ENCODE measurements around the gene PIRT.

PIRT gene

DNA sequence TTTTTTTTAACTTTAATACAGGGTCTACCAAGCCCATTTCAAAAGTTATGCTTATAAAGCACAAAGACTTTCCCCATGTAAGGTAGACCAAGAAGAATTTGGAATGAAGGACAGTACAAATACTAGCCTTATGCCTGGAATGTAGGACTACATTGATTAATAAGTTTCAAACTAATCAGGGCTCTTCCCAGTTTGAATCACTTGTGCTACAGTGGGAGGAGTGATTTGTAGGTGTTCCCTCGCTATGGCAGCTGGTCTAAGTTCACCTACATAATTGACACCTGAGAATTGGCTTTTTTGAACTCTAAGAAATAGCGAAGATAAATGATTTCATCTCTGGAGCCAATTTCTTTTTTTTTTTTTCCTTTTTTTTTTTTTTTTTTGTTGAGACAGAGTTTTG lies 52.6 kb downstream of the PIRT start:
- DNase-seq = no peak

DNA sequence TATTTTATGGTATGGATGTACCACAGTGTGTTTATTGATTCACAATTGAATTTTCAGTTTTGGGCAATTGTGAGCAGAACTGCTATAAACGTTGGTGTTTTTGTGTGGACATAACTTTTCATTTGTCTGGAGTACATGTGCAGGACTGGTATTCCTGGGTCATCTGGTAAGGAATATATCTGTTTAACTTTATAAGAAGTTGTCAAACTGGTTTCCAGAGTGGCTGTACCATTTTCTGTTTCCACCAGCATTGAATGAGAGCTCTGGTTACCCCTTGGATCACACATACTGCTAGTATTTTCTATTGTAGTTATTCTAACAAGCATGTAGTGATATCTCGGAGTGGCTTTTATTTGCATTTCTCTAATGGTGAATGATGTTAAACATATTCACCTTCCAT lies 58.3 kb downstream of the PIRT start:
- DNase-seq = no peak

DNA sequence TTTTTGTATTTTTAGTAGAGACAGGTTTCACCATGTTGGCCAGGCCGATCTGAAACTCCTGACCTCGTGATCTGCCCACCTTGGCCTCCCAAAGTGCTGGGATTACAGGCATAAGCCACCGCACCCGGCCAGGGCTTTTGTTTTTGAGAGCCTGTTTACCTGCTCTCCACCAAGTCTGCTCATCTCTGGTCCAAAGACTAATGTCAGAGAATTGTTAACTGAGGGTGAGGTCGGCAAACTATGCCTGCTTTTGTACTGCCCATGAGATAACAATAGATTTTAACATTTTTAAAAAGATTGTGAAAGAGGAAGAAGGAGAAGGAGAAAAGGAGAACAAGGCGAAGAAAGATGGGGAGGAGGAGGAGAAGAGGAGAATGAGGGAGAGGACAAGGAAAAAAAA lies 60.0 kb downstream of the PIRT start:
- no peak for DNase-seq

DNA sequence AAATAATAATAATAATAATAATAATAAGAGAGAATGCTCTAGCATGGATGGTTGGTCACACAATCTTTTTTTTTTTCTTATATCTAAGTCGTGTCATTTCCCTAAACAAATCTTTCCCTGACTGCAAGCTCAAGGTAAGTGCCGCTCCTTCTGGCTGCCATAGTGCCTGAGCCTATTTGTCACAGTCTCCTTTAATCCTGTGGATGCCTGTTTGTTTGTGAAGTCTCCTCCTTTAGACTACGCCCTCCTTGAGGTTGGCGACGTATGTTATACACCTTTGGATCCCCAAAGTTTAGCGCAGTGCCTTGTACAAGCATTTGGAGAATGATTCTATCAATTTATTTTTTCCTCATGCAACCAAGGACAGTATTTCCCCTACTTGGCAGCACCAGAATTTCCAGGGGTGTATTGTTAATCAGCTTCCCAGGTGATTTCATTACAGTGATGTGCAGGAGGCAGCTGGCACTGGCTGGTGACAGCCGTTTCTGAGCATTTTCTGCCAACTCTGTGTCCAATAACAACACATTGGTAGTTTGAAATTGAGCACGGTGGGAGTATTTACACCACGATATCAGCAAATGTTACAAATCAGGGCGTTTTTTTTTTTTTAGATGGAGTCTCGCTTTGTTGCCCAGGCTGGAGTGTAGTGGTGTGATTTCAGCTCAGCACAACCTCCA lies 60.6 kb downstream of the PIRT start:
- no peak for DNase-seq

DNA sequence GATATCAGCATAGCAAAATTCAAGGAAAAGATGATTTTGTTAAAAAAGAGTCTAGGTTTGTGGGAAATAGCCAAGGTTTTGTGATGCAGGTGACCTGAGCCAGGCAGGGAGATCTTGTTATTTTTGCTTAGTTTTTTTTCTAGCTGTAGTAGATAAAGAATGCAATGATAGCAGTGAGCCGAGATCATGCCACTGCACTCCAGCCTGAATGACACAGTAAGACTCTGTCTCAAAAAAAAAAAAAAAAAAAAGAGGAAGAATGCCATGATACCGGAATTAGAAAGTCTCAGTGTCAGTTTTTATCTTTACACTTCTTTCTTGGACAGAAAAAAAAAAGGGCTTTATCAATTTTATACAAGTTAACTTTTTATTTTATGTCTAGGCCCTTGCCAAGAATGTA lies 61.5 kb downstream of the PIRT start:
- DNase-seq = no peak

DNA sequence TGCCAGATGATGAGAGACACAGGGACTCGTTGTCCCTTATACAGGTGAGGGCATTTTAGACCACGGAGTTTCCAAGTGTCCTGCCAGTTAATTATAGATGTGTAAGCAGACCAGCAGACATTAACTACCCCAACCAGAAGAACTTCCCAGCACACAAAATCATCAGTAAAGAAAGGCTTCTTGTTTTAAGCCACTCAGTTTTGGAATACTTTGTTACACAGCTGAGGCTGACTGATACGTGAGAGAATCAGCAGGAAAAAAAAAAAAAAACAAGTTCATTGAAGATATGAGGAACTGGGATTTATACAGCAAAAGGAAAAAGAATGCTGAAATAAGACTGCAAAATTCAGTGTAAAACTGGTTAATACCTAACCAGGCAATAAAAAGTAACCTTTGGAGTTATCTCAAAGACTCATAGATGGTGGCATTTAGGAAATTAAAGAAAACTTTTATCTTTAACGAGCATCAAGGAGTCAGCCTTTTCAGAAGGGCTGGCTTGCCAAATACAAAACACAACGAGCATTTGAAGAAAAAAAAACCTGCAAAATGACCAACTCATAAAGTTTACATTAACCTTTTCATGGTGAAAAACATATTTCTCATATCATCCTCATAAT lies 62.0 kb downstream of the PIRT start:
- no peak for DNase-seq

DNA sequence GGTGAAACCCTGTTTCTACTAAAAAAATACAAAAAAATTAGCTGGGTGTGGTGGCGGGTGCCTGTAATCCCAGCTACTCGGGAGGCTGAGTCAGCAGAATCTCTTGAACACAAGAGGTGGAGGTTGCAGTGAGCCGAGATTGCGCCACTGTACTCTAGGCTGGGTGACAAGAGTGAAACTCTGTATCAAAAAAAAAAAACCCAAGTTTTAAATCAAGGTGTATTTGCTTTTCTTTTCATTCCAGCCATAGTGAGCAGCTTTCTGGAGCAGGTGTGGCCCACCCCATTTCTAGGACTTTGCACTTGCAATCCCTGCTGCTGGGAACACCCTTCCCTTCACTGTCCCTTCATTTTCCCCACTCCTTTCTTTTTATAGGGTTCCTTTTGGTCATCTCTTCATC lies 62.8 kb downstream of the PIRT start:
- no peak for DNase-seq

DNA sequence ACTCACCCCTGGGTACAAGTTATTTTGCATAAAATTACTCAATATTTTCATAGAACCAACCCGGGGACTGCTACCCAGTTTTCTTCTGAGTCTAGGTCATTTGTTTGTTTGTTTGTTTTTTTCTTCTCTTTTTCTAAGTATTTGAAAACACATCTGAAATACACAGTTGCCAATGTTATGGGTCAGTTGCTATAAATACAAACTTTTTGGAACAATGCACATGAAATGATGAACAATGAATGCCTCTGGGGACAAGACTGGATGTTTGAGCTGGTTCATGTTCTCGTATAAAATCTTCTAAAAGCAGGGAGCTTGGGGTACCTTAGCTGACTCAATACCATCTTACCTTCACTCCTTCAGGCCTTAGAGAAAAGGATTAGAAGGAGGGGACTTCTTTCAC lies 64.5 kb downstream of the PIRT start:
- no peak for DNase-seq

Data from CD4-positive, alpha-beta T cell treated with Interleukin-21 for 1 hour (primary cell).